HepG2 (cell line): ENCODE data around the gene BMP6. TPM values are rescaled to one million over a fixed set of nuclear protein-coding genes. Genes with fewer than 3 reads are reported as not detected.

Experiments used
- FOXO1 ChIP-seq: sonication (generic); formaldehyde crosslinking; IDR thresholded peaks from 2 replicates; pipeline ENCODE4 v1.4.0; 2020; ENCODE audit warnings: missing genetic modification reagents
- HOXA9 ChIP-seq: sonication (generic); formaldehyde crosslinking; IDR thresholded peaks from 2 replicates; pipeline ENCODE4 v1.8.1; 2022; ENCODE audit warnings: missing genetic modification reagents, mild to moderate bottlenecking, moderate library complexity, borderline replicate concordance
- KDM5B ChIP-seq: sonication (generic); formaldehyde crosslinking; IDR thresholded peaks from 2 replicates; pipeline ENCODE4 v1.4.0; 2020; ENCODE audit warnings: missing genetic modification reagents, mild to moderate bottlenecking, borderline replicate concordance
- NFYB ChIP-seq: sonication (generic); formaldehyde crosslinking; IDR thresholded peaks from 2 replicates; pipeline ENCODE4 v1.4.0; 2020; ENCODE audit warnings: missing genetic modification reagents
- RAD51 ChIP-seq: fragments of 450-650 bp; IDR thresholded peaks from 2 replicates; pipeline ENCODE4 v1.6.1; 2016; ENCODE audit warnings: borderline replicate concordance
- SALL2 ChIP-seq: sonication (generic); formaldehyde crosslinking; IDR thresholded peaks from 2 replicates; pipeline ENCODE4 v1.8.1; 2023; ENCODE audit warnings: mild to moderate bottlenecking, missing genetic modification reagents, inconsistent platforms
- TCF7L2 ChIP-seq: IDR thresholded peaks from 2 replicates; pipeline ENCODE4 v1.6.1; 2011; ENCODE audit warnings: mild to moderate bottlenecking, low read depth, low read length, moderate library complexity
- ZBTB8A ChIP-seq: sonication (generic); formaldehyde crosslinking; IDR thresholded peaks from 2 replicates; pipeline ENCODE4 v1.4.0; 2020; ENCODE audit warnings: mild to moderate bottlenecking, low read depth, missing genetic modification reagents, borderline replicate concordance
- ZNF256 ChIP-seq: sonication (generic); formaldehyde crosslinking; conservative IDR thresholded peaks from 2 replicates; pipeline ENCODE4 v1.4.0; 2020; ENCODE audit warnings: missing genetic modification reagents
- ZNF605 ChIP-seq: sonication (generic); formaldehyde crosslinking; IDR thresholded peaks from 2 replicates; pipeline ENCODE4 v1.8.0; 2022; ENCODE audit warnings: mild to moderate bottlenecking, missing genetic modification reagents
- ZSCAN20 ChIP-seq: sonication (generic); formaldehyde crosslinking; IDR thresholded peaks from 2 replicates; pipeline ENCODE4 v1.4.0; 2020; ENCODE audit warnings: missing genetic modification reagents, mild to moderate bottlenecking, borderline replicate concordance
- polyA plus RNA-seq, 8 experiments: library from polyadenylated mRNA; depleted of rRNA in 3 of 8; stranded (reverse) in 7 of 8; unstranded in 1 of 8; fragments of >200 nt; fragmentation: Illumina TruSeq in 4 of 8; extraction: Trizol in 4 of 8; gene quantifications; 2 replicates each; pipeline versions ENCODE4 v1.2.1 to v1.2.3, GENCODE V29; 2011 to 2016; ENCODE audit warnings: low read depth in 4 of 8, missing spikeins in 1 of 8, mixed read lengths in 1 of 8; ENCODE audit not compliant: insufficient read depth in 1 of 8
- total RNA-seq, 5 experiments: library from RNA; depleted of rRNA; stranded (reverse); fragments of >200 nt; fragmentation: Illumina TruSeq; extraction: Trizol; gene quantifications; 2 replicates each; pipeline ENCODE4 v1.2.3, GENCODE V29; 2016; ENCODE audit warnings: low read depth in 1 of 5
- TF ChIP-seq, protein P1 (sequence below): sonication (generic); formaldehyde crosslinking; IDR thresholded peaks from 2 replicates; pipeline ENCODE4 v1.4.0; 2020; ENCODE audit warnings: missing genetic modification reagents
- TF ChIP-seq, protein P2 (sequence below): IDR thresholded peaks from 2 replicates; pipeline ENCODE4 v1.6.1; 2016; ENCODE audit warnings: low read depth
- TF ChIP-seq, protein P3 (sequence below): sonication (generic); formaldehyde crosslinking; IDR thresholded peaks from 2 replicates; pipeline ENCODE4 v1.4.0; 2020; ENCODE audit warnings: low read depth, missing genetic modification reagents
- TF ChIP-seq, protein P4 (sequence below): sonication (generic); formaldehyde crosslinking; IDR thresholded peaks from 2 replicates; pipeline ENCODE4 v1.5.1; 2020; ENCODE audit warnings: mild to moderate bottlenecking, missing genetic modification reagents, borderline replicate concordance

Gene BMP6
- total and polyA plus RNA-seq, 2 of the 13 experiments (the other 11 are each of a cell fraction or from before 2014, with no cell fraction given) = 0.09 to 0.18 TPM

DNA sequence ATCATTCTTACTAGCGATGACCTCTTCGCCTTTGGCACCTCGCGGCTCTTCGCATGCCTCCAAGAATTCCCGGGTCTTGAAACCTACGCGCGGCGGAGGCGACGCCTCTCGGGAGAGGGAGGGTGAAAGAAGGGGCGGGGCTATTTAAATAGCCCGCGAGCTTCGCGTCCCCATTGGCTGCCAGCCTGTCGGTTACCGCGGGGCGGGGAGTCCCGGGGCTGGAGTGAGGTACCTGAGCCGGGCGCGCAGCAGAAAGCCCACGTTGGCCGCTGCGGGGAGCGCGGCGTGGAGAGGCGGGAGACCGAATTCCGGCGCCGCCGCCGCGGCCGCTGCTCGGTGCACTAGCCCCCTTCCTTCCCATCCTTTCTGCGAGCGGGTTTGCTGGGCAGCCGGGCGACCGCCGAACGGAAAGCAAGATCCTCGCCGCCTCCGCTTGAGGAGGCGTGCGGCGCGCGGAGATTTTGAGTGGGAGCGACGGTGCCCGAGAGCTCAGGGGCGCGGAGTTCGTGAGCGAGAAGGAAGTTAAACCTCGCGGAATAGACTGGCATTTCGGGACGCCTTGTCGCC, at the start of gene BMP6 (continued):
- TF ChIP-seq ZBTB8A = no peak
- TF ChIP-seq NFYB (CRISPR knock-in tag) = peak; percentile 87
- 0 out of 2 replicates have a peak, but pooled peaks have one; percentile 35 for TF ChIP-seq ZNF605 (CRISPR knock-in tag)
- TF ChIP-seq RAD51 = no peak
- TF ChIP-seq ZNF256 (CRISPR knock-in tag) = no peak
- TF ChIP-seq HOXA9 = no peak
- TF ChIP-seq, protein P1, sequence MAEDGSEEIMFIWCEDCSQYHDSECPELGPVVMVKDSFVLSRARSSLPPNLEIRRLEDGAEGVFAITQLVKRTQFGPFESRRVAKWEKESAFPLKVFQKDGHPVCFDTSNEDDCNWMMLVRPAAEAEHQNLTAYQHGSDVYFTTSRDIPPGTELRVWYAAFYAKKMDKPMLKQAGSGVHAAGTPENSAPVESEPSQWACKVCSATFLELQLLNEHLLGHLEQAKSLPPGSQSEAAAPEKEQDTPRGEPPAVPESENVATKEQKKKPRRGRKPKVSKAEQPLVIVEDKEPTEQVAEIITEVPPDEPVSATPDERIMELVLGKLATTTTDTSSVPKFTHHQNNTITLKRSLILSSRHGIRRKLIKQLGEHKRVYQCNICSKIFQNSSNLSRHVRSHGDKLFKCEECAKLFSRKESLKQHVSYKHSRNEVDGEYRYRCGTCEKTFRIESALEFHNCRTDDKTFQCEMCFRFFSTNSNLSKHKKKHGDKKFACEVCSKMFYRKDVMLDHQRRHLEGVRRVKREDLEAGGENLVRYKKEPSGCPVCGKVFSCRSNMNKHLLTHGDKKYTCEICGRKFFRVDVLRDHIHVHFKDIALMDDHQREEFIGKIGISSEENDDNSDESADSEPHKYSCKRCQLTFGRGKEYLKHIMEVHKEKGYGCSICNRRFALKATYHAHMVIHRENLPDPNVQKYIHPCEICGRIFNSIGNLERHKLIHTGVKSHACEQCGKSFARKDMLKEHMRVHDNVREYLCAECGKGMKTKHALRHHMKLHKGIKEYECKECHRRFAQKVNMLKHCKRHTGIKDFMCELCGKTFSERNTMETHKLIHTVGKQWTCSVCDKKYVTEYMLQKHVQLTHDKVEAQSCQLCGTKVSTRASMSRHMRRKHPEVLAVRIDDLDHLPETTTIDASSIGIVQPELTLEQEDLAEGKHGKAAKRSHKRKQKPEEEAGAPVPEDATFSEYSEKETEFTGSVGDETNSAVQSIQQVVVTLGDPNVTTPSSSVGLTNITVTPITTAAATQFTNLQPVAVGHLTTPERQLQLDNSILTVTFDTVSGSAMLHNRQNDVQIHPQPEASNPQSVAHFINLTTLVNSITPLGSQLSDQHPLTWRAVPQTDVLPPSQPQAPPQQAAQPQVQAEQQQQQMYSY = no peak
- TF ChIP-seq, protein P2, sequence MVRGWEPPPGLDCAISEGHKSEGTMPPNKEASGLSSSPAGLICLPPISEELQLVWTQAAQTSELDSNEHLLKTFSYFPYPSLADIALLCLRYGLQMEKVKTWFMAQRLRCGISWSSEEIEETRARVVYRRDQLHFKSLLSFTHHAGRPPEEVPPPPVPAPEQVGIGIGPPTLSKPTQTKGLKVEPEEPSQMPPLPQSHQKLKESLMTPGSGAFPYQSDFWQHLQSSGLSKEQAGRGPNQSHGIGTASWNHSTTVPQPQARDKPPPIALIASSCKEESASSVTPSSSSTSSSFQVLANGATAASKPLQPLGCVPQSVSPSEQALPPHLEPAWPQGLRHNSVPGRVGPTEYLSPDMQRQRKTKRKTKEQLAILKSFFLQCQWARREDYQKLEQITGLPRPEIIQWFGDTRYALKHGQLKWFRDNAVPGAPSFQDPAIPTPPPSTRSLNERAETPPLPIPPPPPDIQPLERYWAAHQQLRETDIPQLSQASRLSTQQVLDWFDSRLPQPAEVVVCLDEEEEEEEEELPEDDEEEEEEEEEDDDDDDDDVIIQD (CRISPR knock-in tag) = peak; percentile 35; the same call in 1 of the 2 replicates
- no peak for TF ChIP-seq FOXO1
- TF ChIP-seq TCF7L2 = no peak
- peak; percentile 66; the same call in 1 of the 2 replicates for TF ChIP-seq KDM5B (CRISPR knock-in tag)
- TF ChIP-seq, protein P3, sequence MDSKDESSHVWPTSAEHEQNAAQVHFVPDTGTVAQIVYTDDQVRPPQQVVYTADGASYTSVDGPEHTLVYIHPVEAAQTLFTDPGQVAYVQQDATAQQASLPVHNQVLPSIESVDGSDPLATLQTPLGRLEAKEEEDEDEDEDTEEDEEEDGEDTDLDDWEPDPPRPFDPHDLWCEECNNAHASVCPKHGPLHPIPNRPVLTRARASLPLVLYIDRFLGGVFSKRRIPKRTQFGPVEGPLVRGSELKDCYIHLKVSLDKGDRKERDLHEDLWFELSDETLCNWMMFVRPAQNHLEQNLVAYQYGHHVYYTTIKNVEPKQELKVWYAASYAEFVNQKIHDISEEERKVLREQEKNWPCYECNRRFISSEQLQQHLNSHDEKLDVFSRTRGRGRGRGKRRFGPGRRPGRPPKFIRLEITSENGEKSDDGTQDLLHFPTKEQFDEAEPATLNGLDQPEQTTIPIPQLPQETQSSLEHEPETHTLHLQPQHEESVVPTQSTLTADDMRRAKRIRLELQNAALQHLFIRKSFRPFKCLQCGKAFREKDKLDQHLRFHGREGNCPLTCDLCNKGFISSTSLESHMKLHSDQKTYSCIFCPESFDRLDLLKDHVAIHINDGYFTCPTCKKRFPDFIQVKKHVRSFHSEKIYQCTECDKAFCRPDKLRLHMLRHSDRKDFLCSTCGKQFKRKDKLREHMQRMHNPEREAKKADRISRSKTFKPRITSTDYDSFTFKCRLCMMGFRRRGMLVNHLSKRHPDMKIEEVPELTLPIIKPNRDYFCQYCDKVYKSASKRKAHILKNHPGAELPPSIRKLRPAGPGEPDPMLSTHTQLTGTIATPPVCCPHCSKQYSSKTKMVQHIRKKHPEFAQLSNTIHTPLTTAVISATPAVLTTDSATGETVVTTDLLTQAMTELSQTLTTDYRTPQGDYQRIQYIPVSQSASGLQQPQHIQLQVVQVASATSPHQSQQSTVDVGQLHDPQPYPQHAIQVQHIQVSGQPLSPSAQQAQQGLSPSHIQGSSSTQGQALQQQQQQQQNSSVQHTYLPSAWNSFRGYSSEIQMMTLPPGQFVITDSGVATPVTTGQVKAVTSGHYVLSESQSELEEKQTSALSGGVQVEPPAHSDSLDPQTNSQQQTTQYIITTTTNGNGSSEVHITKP (CRISPR knock-in tag) = no peak
- no peak for TF ChIP-seq SALL2 (CRISPR knock-in tag)
- TF ChIP-seq ZSCAN20 = no peak
- TF ChIP-seq, protein P4, sequence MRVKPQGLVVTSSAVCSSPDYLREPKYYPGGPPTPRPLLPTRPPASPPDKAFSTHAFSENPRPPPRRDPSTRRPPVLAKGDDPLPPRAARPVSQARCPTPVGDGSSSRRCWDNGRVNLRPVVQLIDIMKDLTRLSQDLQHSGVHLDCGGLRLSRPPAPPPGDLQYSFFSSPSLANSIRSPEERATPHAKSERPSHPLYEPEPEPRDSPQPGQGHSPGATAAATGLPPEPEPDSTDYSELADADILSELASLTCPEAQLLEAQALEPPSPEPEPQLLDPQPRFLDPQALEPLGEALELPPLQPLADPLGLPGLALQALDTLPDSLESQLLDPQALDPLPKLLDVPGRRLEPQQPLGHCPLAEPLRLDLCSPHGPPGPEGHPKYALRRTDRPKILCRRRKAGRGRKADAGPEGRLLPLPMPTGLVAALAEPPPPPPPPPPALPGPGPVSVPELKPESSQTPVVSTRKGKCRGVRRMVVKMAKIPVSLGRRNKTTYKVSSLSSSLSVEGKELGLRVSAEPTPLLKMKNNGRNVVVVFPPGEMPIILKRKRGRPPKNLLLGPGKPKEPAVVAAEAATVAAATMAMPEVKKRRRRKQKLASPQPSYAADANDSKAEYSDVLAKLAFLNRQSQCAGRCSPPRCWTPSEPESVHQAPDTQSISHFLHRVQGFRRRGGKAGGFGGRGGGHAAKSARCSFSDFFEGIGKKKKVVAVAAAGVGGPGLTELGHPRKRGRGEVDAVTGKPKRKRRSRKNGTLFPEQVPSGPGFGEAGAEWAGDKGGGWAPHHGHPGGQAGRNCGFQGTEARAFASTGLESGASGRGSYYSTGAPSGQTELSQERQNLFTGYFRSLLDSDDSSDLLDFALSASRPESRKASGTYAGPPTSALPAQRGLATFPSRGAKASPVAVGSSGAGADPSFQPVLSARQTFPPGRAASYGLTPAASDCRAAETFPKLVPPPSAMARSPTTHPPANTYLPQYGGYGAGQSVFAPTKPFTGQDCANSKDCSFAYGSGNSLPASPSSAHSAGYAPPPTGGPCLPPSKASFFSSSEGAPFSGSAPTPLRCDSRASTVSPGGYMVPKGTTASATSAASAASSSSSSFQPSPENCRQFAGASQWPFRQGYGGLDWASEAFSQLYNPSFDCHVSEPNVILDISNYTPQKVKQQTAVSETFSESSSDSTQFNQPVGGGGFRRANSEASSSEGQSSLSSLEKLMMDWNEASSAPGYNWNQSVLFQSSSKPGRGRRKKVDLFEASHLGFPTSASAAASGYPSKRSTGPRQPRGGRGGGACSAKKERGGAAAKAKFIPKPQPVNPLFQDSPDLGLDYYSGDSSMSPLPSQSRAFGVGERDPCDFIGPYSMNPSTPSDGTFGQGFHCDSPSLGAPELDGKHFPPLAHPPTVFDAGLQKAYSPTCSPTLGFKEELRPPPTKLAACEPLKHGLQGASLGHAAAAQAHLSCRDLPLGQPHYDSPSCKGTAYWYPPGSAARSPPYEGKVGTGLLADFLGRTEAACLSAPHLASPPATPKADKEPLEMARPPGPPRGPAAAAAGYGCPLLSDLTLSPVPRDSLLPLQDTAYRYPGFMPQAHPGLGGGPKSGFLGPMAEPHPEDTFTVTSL (CRISPR knock-in tag) = no peak
